HPDE6-E6E7 (cell line): Measurements from ENCODE around the gene BBS7.
A peak's percentile ranks its signal among the peaks of the same experiment; 100 is the strongest.

ENCODE experiments used
- DNase-seq: peaks from one replicate; pipeline ENCODE4 v3.0.0; 2011; ENCODE audit warnings: missing footprints; ENCODE audit errors: extremely low spot score

The BBS7 gene

GRCh38 chr4:121827853-121828252, 42.4 kb downstream of the BBS7 start:
- peak; percentile 35 for DNase-seq

- no peak for DNase-seq
These were observed 45.3 kb downstream of the BBS7 start for GRCh38 chr4:121824950-121825349.

GRCh38 chr4:121824171-121824527, 46.1 kb downstream of the BBS7 start:
- DNase-seq: no peak

- DNase-seq: peak; percentile 92
These were observed 46.6 kb downstream of the BBS7 start, which contains the start of gene CCNA2 for GRCh38 chr4:121823505-121824170. Gene CCNA2, minus strand, starts transcription at chr4:121823883. Its CDS starts 255 bp downstream, at chr4:121823628.

- DNase-seq: peak; percentile 6
These were observed 47.3 kb downstream of the BBS7 start for GRCh38 chr4:121822796-121823504.

GRCh38 chr4:121822047-121822446, 48.2 kb downstream of the BBS7 start:
- DNase-seq: no peak

GRCh38 chr4:121819216-121819965, 50.9 kb downstream of the BBS7 start:
- no peak for DNase-seq

GRCh38 chr4:121818215-121818614, 52.1 kb downstream of the BBS7 start:
- DNase-seq: no peak

GRCh38 chr4:121817701-121818100, 52.6 kb downstream of the BBS7 start:
- DNase-seq: no peak

- no peak for DNase-seq
These were observed 53.3 kb downstream of the BBS7 start for GRCh38 chr4:121817006-121817405.

GRCh38 chr4:121814756-121815155, 55.5 kb downstream of the BBS7 start:
- no peak for DNase-seq

GRCh38 chr4:121811122-121811521, 59.2 kb downstream of the BBS7 start:
- DNase-seq: no peak

GRCh38 chr4:121806411-121806810, 63.9 kb downstream of the BBS7 start:
- no peak for DNase-seq

GRCh38 chr4:121801715-121802075, 68.6 kb downstream of the BBS7 start:
- no peak for DNase-seq

- peak; percentile 91 for DNase-seq
These were observed 69.1 kb downstream of the BBS7 start, which contains the start of gene EXOSC9 for GRCh38 chr4:121800961-121801714. Gene EXOSC9, plus strand, starts transcription at chr4:121801323. Its CDS starts 102 bp downstream, at chr4:121801425.

GRCh38 chr4:121800638-121800960, 69.7 kb downstream of the BBS7 start:
- DNase-seq: no peak

GRCh38 chr4:121799867-121800501, 70.3 kb downstream of the BBS7 start:
- DNase-seq: no peak

- no peak for DNase-seq
These were observed 71.0 kb downstream of the BBS7 start for GRCh38 chr4:121799208-121799823.

GRCh38 chr4:121796283-121796682, 74.0 kb downstream of the BBS7 start:
- DNase-seq: no peak

GRCh38 chr4:121794505-121795188, 75.6 kb downstream of the BBS7 start:
- no peak for DNase-seq

- no peak for DNase-seq
These were observed 77.3 kb downstream of the BBS7 start for GRCh38 chr4:121792966-121793365.
